Stimulated activated CD8-positive, alpha-beta memory T cell treated with anti-CD3 and anti-CD28 coated beads, Interleukin-7, amount 100 ng/mL, for 48 hours (primary cell): ENCODE measurements around the gene PROZ.
A peak's percentile ranks its signal among the peaks of the same experiment; 100 is the strongest.

Experiments
- DNase-seq, 2 donors: peaks; one replicate each; pipeline ENCODE4 v3.0.0-alpha.2; 2020; ENCODE audit warnings: low read depth in 1 of 2; ENCODE audit errors: extremely low read depth in 1 of 2

PROZ gene

GRCh38 chr13:113196970-113197737 lies 38.7 kb downstream of the PROZ start:
- no peak for DNase-seq

- no peak for DNase-seq
Observed at GRCh38 chr13:113201815-113202214, 43.4 kb downstream of the PROZ start.

GRCh38 chr13:113202912-113203311 lies 44.5 kb downstream of the PROZ start:
- no peak for DNase-seq

- no peak for DNase-seq
Observed at GRCh38 chr13:113203507-113204377, 45.3 kb downstream of the PROZ start.

- no peak for DNase-seq
Observed at GRCh38 chr13:113204378-113204734, 45.9 kb downstream of the PROZ start.

GRCh38 chr13:113205428-113205931 lies 47.0 kb downstream of the PROZ start:
- DNase-seq, result no peak

GRCh38 chr13:113207460-113207859 lies 49.0 kb downstream of the PROZ start:
- no peak for DNase-seq

- DNase-seq, result no peak
Observed at GRCh38 chr13:113207890-113208420, 49.5 kb downstream of the PROZ start.

GRCh38 chr13:113208421-113209335 lies 50.2 kb downstream of the PROZ start, which contains the start of gene PCID2:
Gene PCID2 (minus strand): TSS chr13:113208669. CDS start chr13:113208634, 35 bp downstream.
- DNase-seq, result peak; percentile 83

- DNase-seq, result peak; percentile 45 to 56
Observed at GRCh38 chr13:113209336-113209758, 50.9 kb downstream of the PROZ start, which contains the start of gene CUL4A. Gene CUL4A (plus strand): TSS chr13:113209613. CDS start chr13:113209628, 15 bp downstream.

GRCh38 chr13:113209759-113210421 lies 51.4 kb downstream of the PROZ start:
- peak; percentile 32 to 47 for DNase-seq

GRCh38 chr13:113210833-113211232 lies 52.4 kb downstream of the PROZ start:
- DNase-seq, result no peak

GRCh38 chr13:113211774-113212173 lies 53.3 kb downstream of the PROZ start:
- DNase-seq, result no peak

- no peak for DNase-seq
Observed at GRCh38 chr13:113216254-113217048, 58.0 kb downstream of the PROZ start.

GRCh38 chr13:113218586-113218985 lies 60.1 kb downstream of the PROZ start:
- no peak for DNase-seq

- no peak for DNase-seq
Observed at GRCh38 chr13:113219256-113219940, 61.0 kb downstream of the PROZ start.

- no peak for DNase-seq
Observed at GRCh38 chr13:113220141-113220598, 61.7 kb downstream of the PROZ start.

GRCh38 chr13:113220877-113221276 lies 62.4 kb downstream of the PROZ start:
- no peak for DNase-seq
